ENCODE results near the gene P3H2. TPM values are rescaled to one million over a fixed set of nuclear protein-coding genes. Genes with fewer than 3 reads are reported as not detected.

Gene P3H2
- total RNA-seq, 1 donor from 2014 or later: not detected

DNA sequence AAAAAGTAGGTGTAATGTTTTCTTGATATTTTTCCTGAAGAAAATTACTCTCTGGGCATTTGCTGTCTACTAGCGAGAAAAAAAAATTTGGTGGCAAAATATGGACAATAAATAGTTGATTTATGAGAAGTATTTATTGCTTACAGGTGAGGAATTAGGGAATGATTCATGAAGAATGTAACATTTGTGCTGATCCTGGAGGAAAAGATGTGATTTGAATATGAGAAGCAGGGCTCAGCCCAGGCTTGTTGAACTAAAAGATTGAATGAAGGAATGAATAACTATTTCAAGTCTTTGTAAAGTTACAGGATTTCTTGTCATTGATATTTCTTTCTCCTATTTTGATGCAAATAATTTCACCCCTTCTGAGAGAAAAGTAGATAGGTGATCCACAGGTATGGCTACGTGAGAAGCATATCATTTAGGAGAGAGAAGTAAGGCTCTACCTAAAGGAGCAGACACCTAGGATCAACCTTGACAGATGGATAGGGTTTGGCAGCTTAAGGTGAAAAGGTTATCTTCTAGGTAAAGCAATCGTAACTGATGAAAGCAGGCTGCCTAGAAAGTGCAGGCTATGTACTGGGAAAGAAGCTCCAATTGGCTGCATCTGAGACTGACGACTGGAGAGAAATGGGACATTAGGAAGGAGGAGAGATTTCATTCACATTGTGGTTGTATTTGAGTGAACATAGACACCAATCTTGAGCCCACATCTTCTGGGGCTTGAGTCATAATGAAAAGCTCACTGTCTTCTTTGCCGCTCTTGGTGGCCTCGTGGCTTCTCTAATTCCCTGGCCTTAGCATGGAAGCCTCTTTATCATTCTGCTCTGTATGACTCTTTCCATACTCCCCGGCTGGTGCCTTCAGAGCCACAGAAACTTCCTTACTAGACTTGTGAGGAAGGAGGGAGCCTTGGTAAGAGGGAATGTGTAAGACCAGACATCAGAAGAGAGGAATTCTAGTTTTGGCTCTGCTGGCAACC lies 106.5 kb downstream of the P3H2 start:
- Mint-ChIP-seq H3K9me3 (no peaks in the 10 kb centered on the region), H3K4me3 (no peak overlapping the region), H3K36me3 (ENCODE audit: low read depth) (no peaks in the 10 kb centered on the region), H3K27ac (no peak overlapping the region), H3K27me3 (ENCODE audit: insufficient read depth) (peaks cover 2% of the 10 kb centered on the region), H3K4me1 (ENCODE audit: low read depth) (no peaks in the 10 kb centered on the region)
- intact Hi-C loops (cut with micrococcal nuclease): no loop called here
- no peak for DNase-seq (ENCODE audit: low spot score)

DNA sequence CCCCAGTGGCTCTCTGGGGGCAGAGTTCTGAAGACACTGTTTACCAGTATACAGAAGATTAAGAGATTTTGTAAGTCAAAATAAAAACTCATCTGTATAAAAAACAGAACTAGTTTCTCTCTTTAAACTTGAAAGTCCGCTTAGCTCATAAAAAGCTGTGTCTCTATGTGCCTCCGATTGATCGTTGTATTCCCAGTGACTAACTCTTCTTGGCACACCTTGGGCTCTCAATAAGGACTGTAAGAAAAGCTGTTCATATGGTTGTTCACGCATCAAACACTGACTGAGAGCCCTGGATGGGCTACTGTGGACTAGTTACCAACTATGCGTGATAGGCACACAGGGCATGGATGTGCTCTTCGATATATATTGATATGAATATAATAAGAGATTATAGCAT lies 107.9 kb downstream of the P3H2 start:
- no peak for DNase-seq (ENCODE audit: low spot score)
- no peaks in the 10 kb centered on the region for H3K27me3 Mint-ChIP-seq (ENCODE audit: insufficient read depth)
- H3K9me3 Mint-ChIP-seq: no peaks in the 10 kb centered on the region
- no peak overlapping the region for H3K4me3 Mint-ChIP-seq
- H3K4me1 Mint-ChIP-seq (ENCODE audit: low read depth): no peaks in the 10 kb centered on the region
- no peak overlapping the region for H3K27ac Mint-ChIP-seq
- H3K36me3 Mint-ChIP-seq (ENCODE audit: low read depth): no peaks in the 10 kb centered on the region
- intact Hi-C loops (cut with micrococcal nuclease): no loop called here

DNA sequence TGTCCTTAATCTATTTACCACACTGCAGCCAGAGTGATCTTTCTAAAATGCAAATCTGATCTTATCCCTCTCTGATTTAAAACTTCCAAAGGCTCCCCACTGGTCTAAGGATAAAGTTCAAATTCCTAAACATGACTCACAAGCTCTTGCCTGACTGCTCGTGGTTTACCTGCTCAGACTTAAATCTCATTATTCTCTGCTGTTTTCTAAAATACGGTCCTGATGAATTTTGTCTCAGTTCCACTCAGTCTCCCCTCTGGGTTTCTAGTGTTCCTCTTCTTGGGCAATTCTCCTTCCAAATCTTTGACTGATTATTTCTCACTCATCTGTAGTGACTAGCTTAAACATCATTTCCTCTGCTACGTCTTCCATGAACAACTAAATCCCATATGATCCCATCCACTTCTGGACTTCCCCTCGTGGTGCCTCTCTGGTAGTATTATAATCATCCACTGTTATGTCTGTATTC lies 108.3 kb downstream of the P3H2 start:
- Mint-ChIP-seq H3K4me3 (no peak overlapping the region), H3K27me3 (ENCODE audit: insufficient read depth) (no peaks in the 10 kb centered on the region), H3K4me1 (ENCODE audit: low read depth) (no peaks in the 10 kb centered on the region), H3K36me3 (ENCODE audit: low read depth) (no peaks in the 10 kb centered on the region), H3K27ac (no peak overlapping the region), H3K9me3 (no peaks in the 10 kb centered on the region)
- DNase-seq (ENCODE audit: low spot score): no peak
- intact Hi-C loops (cut with micrococcal nuclease): no loop called here

DNA sequence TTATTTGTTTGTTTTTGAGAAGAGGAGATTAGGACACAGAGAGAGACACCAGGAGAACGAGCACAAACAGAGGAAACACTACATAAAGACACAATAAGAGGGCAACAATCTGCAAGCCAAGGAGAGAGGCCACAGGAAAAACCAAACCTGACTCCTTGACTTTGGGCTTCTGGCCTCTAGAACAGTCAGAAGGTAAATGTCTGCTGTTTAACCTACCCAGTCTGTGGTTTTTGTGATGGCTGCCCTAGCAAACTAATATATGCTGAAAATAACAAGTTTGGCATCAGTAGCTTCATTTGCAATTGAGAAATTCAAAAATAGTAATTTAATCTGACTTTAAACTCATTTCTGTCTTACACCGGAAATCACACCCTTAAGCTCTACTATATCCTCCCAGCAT lies 110.2 kb downstream of the P3H2 start:
- no peaks in the 10 kb centered on the region for H3K9me3 Mint-ChIP-seq
- H3K36me3 Mint-ChIP-seq (ENCODE audit: low read depth): no peaks in the 10 kb centered on the region
- no peaks in the 10 kb centered on the region for H3K27me3 Mint-ChIP-seq (ENCODE audit: insufficient read depth)
- no peaks in the 10 kb centered on the region for H3K4me1 Mint-ChIP-seq (ENCODE audit: low read depth)
- H3K27ac Mint-ChIP-seq: no peak overlapping the region
- DNase-seq (ENCODE audit: low spot score): no peak
- H3K4me3 Mint-ChIP-seq: no peak overlapping the region
- intact Hi-C loops (cut with micrococcal nuclease): no loop called here

DNA sequence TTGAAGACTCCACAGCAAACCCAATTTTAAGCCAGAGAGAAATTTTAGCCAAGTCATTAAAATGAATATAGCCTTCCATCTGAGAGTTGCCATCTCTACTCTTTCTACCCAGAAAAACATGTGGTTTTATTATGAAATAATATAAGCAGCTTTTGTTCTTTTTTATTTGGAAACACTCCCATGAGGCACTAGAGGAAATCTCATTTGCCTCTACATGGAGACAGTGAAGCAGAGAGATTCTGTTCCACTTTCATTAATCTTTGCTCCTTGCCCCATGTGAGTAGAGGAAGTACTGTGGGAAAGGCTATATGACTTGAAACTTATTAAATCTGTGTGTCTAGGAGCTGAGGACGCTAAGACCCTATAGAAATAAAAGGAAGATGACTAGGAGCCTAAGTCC lies 111.1 kb downstream of the P3H2 start:
- Mint-ChIP-seq H3K27ac (no peak overlapping the region), H3K4me1 (ENCODE audit: low read depth) (no peaks in the 10 kb centered on the region), H3K9me3 (no peaks in the 10 kb centered on the region), H3K36me3 (ENCODE audit: low read depth) (no peaks in the 10 kb centered on the region), H3K27me3 (ENCODE audit: insufficient read depth) (no peaks in the 10 kb centered on the region), H3K4me3 (no peak overlapping the region)
- intact Hi-C loops (cut with micrococcal nuclease): no loop called here
- no peak for DNase-seq (ENCODE audit: low spot score)

DNA sequence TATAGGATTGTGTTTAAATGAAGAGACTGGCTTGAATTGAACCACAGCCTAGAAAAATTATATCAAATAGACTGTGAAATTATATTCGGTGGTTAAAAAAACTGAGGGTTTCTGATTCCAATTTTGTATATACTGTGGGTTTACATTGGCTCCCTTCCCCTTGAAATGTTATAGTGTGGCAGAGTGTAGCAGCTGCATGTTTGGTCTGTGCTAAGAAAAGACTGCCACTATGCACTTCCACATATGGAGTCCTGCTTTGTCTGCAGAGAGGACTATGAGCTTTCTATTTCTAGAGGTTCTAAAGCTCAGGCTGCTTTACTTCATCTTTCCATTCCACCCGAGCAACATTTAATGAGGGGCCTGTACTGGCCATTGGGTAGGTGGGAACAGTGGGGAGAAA lies 112.3 kb downstream of the P3H2 start:
- no peak overlapping the region for H3K4me3 Mint-ChIP-seq
- H3K9me3 Mint-ChIP-seq: no peaks in the 10 kb centered on the region
- no peak for DNase-seq (ENCODE audit: low spot score)
- no peaks in the 10 kb centered on the region for H3K4me1 Mint-ChIP-seq (ENCODE audit: low read depth)
- no peak overlapping the region for H3K27ac Mint-ChIP-seq
- H3K36me3 Mint-ChIP-seq (ENCODE audit: low read depth): no peaks in the 10 kb centered on the region
- H3K27me3 Mint-ChIP-seq (ENCODE audit: insufficient read depth): no peaks in the 10 kb centered on the region
- intact Hi-C loops (cut with micrococcal nuclease): no loop called here

DNA sequence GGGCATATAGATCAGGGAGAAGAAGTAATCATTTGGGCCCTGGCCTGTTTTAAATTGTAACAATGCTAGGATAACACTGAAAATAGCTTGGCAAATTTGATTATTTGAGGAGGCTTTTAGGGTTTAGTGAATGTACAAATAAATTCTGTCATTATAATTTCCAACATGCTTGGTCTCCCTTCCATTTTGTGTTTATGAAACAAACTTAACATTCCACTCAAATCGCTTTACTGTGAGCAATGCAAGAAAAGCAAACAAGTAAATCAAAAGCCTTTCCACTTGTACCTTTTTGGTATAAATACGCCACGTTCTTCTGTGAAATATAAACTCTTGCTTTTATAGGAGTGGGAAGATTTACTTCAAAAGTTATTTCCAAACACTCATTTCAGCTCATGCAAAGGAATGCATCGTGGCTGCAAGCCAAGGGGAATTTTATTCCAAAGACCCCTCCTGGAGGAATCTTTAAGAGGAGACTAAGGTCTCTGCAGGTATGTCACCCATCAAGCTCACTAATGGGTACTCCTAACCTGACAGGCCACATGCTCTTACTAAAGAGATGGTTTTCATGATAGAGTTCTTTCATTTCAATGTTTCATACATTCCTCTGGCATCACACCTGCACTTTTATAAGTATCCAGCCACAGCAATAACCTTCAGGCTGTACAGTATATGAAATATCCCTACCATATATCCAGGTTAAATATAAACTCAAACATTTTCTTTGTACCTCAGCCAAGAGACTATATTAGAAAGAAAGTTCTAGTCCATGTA lies 115.2 kb downstream of the P3H2 start:
- H3K4me1 Mint-ChIP-seq (ENCODE audit: low read depth): no peaks in the 10 kb centered on the region
- no peak overlapping the region for H3K27ac Mint-ChIP-seq
- H3K9me3 Mint-ChIP-seq: no peaks in the 10 kb centered on the region

DNA sequence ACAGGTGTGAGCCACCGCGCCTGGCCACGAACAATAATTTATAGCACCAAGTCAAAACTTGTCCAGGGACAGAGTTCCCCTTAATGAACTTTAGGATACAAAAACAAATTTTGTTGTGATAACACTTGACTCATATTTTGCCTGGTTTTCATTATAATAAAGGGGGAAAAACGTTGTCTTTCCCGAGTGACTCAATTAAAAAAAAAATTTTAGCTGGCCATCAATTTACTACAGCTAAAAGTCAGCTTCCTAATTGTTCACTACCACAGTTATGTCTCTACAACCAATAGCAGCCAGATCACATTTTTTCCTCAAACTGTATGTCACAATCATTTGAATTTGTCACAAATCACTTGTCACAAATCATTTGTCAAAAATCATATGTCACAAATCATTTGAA lies 116.0 kb downstream of the P3H2 start:
- intact Hi-C loops (cut with micrococcal nuclease): no loop called here
- H3K4me3 Mint-ChIP-seq: no peak overlapping the region
- no peak overlapping the region for H3K27ac Mint-ChIP-seq
- peaks cover 2% of the 10 kb centered on the region for H3K27me3 Mint-ChIP-seq (ENCODE audit: insufficient read depth)
- no peak for DNase-seq (ENCODE audit: low spot score)
- no peaks in the 10 kb centered on the region for H3K36me3 Mint-ChIP-seq (ENCODE audit: low read depth)
- no peaks in the 10 kb centered on the region for H3K9me3 Mint-ChIP-seq
- no peaks in the 10 kb centered on the region for H3K4me1 Mint-ChIP-seq (ENCODE audit: low read depth)

More for the DNA sequence above, 115.2 kb downstream of the P3H2 start:
- intact Hi-C loops (cut with micrococcal nuclease): no loop called here
- H3K27me3 Mint-ChIP-seq (ENCODE audit: insufficient read depth): no peaks in the 10 kb centered on the region
- no peaks in the 10 kb centered on the region for H3K36me3 Mint-ChIP-seq (ENCODE audit: low read depth)
- no peak overlapping the region for H3K4me3 Mint-ChIP-seq
- no peak for DNase-seq (ENCODE audit: low spot score)

DNA sequence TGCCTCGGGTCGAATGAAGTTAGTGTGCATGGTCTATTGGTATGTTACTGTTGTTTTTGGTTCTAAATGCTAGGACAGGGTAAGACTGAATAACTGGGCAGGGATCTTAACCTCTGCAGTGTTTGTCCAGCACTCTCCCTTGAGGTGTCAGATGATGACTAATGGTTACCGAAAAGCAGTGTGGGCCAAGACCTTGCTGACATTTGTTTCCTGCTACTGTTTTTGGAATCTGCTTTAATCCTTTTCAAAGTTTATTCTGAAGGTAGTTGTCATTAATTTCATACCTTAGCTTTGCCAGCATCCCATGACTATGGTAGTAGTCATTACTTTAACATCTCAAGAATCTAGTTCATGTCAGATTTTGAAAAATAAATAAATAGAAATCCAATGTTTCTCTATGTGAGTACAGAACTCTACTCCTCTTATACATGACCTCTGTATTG lies 117.0 kb downstream of the P3H2 start:
- Mint-ChIP-seq H3K27me3 (ENCODE audit: insufficient read depth) (peaks cover 4% of the 10 kb centered on the region), H3K36me3 (ENCODE audit: low read depth) (no peaks in the 10 kb centered on the region), H3K9me3 (no peaks in the 10 kb centered on the region), H3K4me3 (no peak overlapping the region), H3K4me1 (ENCODE audit: low read depth) (no peaks in the 10 kb centered on the region), H3K27ac (no peak overlapping the region)
- intact Hi-C loops (cut with micrococcal nuclease): no loop called here
- no peak for DNase-seq (ENCODE audit: low spot score)

DNA sequence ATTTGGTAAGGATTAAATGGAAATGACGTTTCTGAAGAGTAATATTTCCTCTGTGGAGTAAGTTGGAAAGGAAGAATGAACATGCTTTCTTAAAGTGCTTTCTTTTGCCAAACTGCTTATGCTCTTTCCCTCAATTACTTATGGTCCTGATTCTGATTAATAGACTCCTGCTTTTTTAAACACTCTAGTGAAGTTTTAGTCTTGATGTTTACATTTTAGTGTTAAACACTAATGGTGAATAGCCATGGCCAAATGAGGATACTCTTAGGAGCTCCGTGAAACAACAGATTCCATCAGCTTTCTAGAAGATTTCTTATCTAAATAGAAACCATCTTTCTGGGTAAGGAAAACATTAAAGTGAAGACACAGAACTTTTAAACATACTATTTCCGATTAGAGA lies 117.6 kb downstream of the P3H2 start:
- intact Hi-C loops (cut with micrococcal nuclease): no loop called here
- Mint-ChIP-seq H3K4me3 (no peak overlapping the region), H3K27me3 (ENCODE audit: insufficient read depth) (peaks cover 4% of the 10 kb centered on the region), H3K36me3 (ENCODE audit: low read depth) (no peaks in the 10 kb centered on the region), H3K27ac (no peak overlapping the region), H3K4me1 (ENCODE audit: low read depth) (no peaks in the 10 kb centered on the region), H3K9me3 (no peaks in the 10 kb centered on the region)
- no peak for DNase-seq (ENCODE audit: low spot score)

DNA sequence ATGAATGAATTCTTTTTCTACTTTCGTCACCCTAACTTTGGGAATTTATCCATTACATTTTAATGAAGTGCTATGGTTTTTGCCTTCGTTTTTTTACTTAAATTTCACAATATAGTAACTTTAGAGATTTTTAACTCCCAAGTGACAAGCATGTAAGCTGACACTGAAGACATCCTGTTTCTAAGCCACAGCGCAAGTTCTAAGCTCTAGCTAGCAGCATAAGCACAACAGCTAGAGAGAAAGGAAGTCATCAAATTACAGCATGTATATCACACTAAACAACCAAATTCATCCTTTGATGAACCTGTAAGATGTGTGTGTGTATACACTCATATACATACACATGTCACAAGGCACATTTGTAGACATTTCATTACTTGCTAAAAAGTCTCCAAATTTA lies 119.3 kb downstream of the P3H2 start:
- H3K4me1 Mint-ChIP-seq (ENCODE audit: low read depth): no peaks in the 10 kb centered on the region
- no peak overlapping the region for H3K27ac Mint-ChIP-seq
- intact Hi-C loops (cut with micrococcal nuclease): no loop called here
- no peaks in the 10 kb centered on the region for H3K9me3 Mint-ChIP-seq
- H3K4me3 Mint-ChIP-seq: no peak overlapping the region
- DNase-seq (ENCODE audit: low spot score): no peak
- peaks cover 7% of the 10 kb centered on the region for H3K27me3 Mint-ChIP-seq (ENCODE audit: insufficient read depth)
- no peaks in the 10 kb centered on the region for H3K36me3 Mint-ChIP-seq (ENCODE audit: low read depth)

DNA sequence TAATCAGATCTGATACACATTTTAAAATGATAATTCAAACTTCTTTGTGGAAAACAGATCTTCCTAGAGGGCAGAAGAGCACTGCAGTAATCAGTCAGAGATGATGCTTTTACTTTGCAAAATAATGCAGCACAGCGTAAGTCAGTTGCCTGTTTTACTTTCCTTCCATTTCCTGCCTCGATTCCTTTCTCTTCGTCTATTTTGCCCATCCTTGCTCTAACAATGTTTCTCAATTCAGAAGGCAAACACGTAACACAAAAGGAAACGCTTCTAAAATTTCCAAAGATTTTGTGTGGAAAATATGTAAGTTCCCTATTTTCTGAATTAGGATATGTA lies 119.9 kb downstream of the P3H2 start:
- intact Hi-C loops (cut with micrococcal nuclease): no loop called here
- Mint-ChIP-seq H3K27ac (no peak overlapping the region), H3K9me3 (no peaks in the 10 kb centered on the region), H3K36me3 (ENCODE audit: low read depth) (no peaks in the 10 kb centered on the region), H3K4me3 (no peak overlapping the region), H3K27me3 (ENCODE audit: insufficient read depth) (peaks cover 7% of the 10 kb centered on the region), H3K4me1 (ENCODE audit: low read depth) (no peaks in the 10 kb centered on the region)
- no peak for DNase-seq (ENCODE audit: low spot score)

DNA sequence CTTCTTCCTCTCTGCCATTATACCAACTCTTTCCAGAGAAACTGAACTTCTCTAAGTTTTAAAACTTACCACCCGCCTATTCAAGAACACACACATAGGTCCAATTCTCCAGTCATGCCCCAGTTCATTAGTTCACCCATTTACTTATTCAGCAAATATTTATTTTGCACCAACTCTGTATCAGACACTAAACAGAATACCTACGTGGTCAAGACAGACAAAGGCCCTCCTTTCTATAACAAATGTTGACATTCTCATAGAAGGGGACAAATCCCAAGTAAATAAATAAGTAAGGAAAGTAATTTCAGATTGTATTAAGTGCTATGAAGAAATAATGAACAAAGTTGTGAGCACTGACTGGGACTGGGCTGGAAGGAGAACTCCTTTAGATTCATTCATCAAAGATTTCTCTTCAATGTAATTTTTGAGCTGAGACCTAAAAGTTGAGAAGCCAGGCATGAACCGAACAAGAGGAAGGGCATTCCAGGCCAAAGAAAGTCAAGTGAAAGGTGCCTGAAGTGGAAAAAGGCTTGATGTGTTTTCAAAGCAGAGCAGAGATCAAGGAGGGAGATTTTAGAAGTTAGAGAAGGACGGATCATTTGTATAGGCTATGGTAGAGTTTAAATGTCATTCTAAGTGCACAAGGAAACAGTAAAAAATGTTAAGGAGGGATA lies 120.4 kb downstream of the P3H2 start:
- DNase-seq (ENCODE audit: low spot score): no peak
- no peak overlapping the region for H3K27ac Mint-ChIP-seq
- intact Hi-C loops (cut with micrococcal nuclease): no loop called here
- no peaks in the 10 kb centered on the region for H3K36me3 Mint-ChIP-seq (ENCODE audit: low read depth)
- H3K4me1 Mint-ChIP-seq (ENCODE audit: low read depth): no peaks in the 10 kb centered on the region
- peaks cover 7% of the 10 kb centered on the region for H3K27me3 Mint-ChIP-seq (ENCODE audit: insufficient read depth)
- no peak overlapping the region for H3K4me3 Mint-ChIP-seq
- H3K9me3 Mint-ChIP-seq: no peaks in the 10 kb centered on the region
